Coronary artery (tissue), 2 donors: ENCODE results near the gene SORCS3.

ENCODE experiments used
- DNase-seq: peaks from one replicate; pipeline ENCODE4 v3.0.0-alpha.2; 2017; ENCODE audit warnings: low spot score
- H3K27ac ChIP-seq, 2 donors: fragments of 200-600 bp; sonication (generic); one replicate each; pipeline ENCODE4 v1.5.1; 2016 to 2019
- H3K4me3 ChIP-seq: fragments of 200-600 bp; sonication (generic); 2 replicates; pipeline ENCODE4 v1.5.1; 2016; ENCODE audit warnings: mild to moderate bottlenecking, moderate library complexity
- CTCF ChIP-seq: fragments of 200-600 bp; sonication (generic); IDR thresholded peaks from one replicate; pipeline ENCODE4 v1.5.1; 2019; ENCODE audit warnings: antibody characterized with exemption

The SORCS3 gene

GRCh38 chr10:105195831-105196230 is 554.7 kb downstream of the SORCS3 start:
- no peak overlapping the region for H3K27ac ChIP-seq
- no peak for DNase-seq
- TF ChIP-seq CTCF = no peak
- H3K4me3 ChIP-seq = no peak overlapping the region

GRCh38 chr10:105197598-105198364 is 556.7 kb downstream of the SORCS3 start:
- H3K27ac ChIP-seq = no peak overlapping the region
- TF ChIP-seq CTCF = no peak
- no peak for DNase-seq
- H3K4me3 ChIP-seq = no peak overlapping the region

GRCh38 chr10:105206616-105207015 is 565.5 kb downstream of the SORCS3 start:
- no peak for DNase-seq
- Histone ChIP-seq H3K27ac (no peak overlapping the region), H3K4me3 (no peak overlapping the region)
- TF ChIP-seq CTCF = no peak

GRCh38 chr10:105207476-105207995 is 566.4 kb downstream of the SORCS3 start:
- Histone ChIP-seq H3K4me3 (no peak overlapping the region), H3K27ac (no peak overlapping the region)
- TF ChIP-seq CTCF = no peak
- DNase-seq = no peak

DNA sequence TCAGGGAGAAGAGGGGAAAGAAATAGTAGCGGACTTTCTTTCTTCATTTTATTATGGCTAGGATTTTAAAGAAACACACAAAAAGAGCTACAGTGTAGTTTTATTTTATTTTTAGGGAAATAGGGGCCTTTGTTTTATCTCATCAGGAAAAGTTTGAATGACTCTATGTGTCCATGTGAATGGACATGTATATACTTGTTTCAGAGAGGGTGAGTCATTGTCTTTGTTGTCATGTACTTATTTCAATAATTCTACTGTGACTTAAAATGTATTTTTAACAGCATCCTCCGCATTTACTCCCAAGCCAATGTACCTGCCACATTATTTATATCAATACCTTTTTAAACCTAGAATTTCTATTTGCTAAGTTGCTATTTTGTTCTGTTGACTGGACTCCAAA is 569.5 kb downstream of the SORCS3 start:
- TF ChIP-seq CTCF = no peak
- no peak for DNase-seq
- Histone ChIP-seq H3K27ac (no peak overlapping the region), H3K4me3 (no peak overlapping the region)

DNA sequence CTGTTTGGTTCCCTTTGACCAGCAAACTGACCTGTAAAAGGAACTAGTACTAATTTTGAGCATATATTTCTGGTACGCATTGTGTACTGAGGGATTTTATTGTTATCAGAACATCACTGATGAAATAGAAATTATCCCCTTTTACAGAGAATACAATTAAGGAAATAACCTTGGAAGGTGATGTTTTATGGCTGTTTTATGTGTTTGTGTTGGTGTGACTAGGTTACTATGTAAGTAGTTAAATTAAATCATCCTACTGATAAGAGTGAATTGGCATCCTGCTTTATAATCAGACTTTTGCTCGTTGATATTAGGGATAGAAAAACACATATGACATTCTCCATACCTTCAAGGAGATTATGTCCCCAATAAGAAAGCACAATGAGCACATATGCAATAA is 596.6 kb downstream of the SORCS3 start:
- no peak for TF ChIP-seq CTCF
- no peak overlapping the region for H3K4me3 ChIP-seq
- H3K27ac ChIP-seq = no peak overlapping the region
- no peak for DNase-seq
